Fibroblast of lung (primary cell): ENCODE data around the gene TM9SF1. TPM values are rescaled to one million over a fixed set of nuclear protein-coding genes. Genes with fewer than 3 reads are reported as not detected.
A peak's percentile ranks its signal among the peaks of the same experiment; 100 is the strongest.

ENCODE experiments used
- DNase-seq, 2 donors: peaks; one replicate each; pipeline versions ENCODE4 v3.0.0 to v3.0.0-alpha.2; 2010; ENCODE audit warnings: low read depth in 2 of 2
- H2AFZ ChIP-seq: 2 replicates; pipeline ENCODE4 v1.5.1; 2012; ENCODE audit warnings: low read length, control low read depth, inconsistent platforms
- H3K27ac ChIP-seq: 2 replicates; pipeline ENCODE4 v1.5.1; 2011; ENCODE audit warnings: low read length, control low read depth; ENCODE audit not compliant: insufficient read depth
- H3K27me3 ChIP-seq: 2 replicates; pipeline ENCODE4 v1.5.1; 2011; ENCODE audit warnings: mild to moderate bottlenecking, low read length; ENCODE audit not compliant: control insufficient read depth, insufficient read depth
- H3K36me3 ChIP-seq: 2 replicates; pipeline ENCODE4 v1.5.1; 2011; ENCODE audit warnings: low read length; ENCODE audit not compliant: control insufficient read depth, insufficient read depth
- H3K4me1 ChIP-seq: 2 replicates; pipeline ENCODE4 v1.5.1; 2011; ENCODE audit warnings: low read length; ENCODE audit not compliant: control insufficient read depth, insufficient read depth; ENCODE audit errors: extremely low read depth
- H3K4me2 ChIP-seq: 2 replicates; pipeline ENCODE4 v1.5.1; 2011; ENCODE audit warnings: low read length, control low read depth; ENCODE audit not compliant: insufficient read depth; ENCODE audit errors: extremely low read depth
- H3K4me3 ChIP-seq, 4 experiments: fragments of 200-600 bp in 1 of 4; sonication (generic) in 1 of 4; replicated peaks in 1 of 4; 2 replicates each; pipeline ENCODE4 v1.5.1; 2011 to 2016; ENCODE audit warnings: low read length in 4 of 4, low read depth in 3 of 4, mild to moderate bottlenecking in 3 of 4, control low read depth in 2 of 4, inconsistent platforms in 1 of 4, mixed read lengths in 1 of 4; ENCODE audit not compliant: insufficient read depth in 1 of 4; ENCODE audit errors: control extremely low read depth in 1 of 4
- H3K79me2 ChIP-seq: 2 replicates; pipeline ENCODE4 v1.5.1; 2012; ENCODE audit warnings: mild to moderate bottlenecking, low read length, inconsistent platforms; ENCODE audit not compliant: control insufficient read depth, insufficient read depth
- H3K9ac ChIP-seq: 2 replicates; pipeline ENCODE4 v1.5.1; 2011; ENCODE audit warnings: mild to moderate bottlenecking, low read length, control low read depth; ENCODE audit not compliant: insufficient read depth
- H3K9me3 ChIP-seq: 2 replicates; pipeline ENCODE4 v1.5.1; 2012; ENCODE audit warnings: low read depth, low read length; ENCODE audit not compliant: control insufficient read depth, insufficient read depth
- H4K20me1 ChIP-seq: 2 replicates; pipeline ENCODE4 v1.5.1; 2011; ENCODE audit warnings: low read length; ENCODE audit not compliant: control insufficient read depth, insufficient read depth; ENCODE audit errors: extremely low read depth
- EZH2 ChIP-seq: IDR thresholded peaks from 2 replicates; pipeline ENCODE4 v1.5.1; 2012; ENCODE audit warnings: low read length, control low read depth, mild to moderate bottlenecking; ENCODE audit errors: missing control alignments
- polyA plus RNA-seq, 2 donors: library from polyadenylated mRNA; depleted of rRNA in 1 of 2; stranded (reverse) in 1 of 2; unstranded in 1 of 2; fragments of >200 nt; gene quantifications; 2 replicates each; pipeline ENCODE4 v1.2.1, GENCODE V29; 2011 to 2012; ENCODE audit warnings: missing spikeins in 1 of 2
- total RNA-seq: library from RNA; depleted of rRNA; stranded (reverse); fragments of >200 nt; gene quantifications from 2 replicates; pipeline ENCODE4 v1.2.1, GENCODE V29; 2014
- TF ChIP-seq, protein P1 (sequence below), 2 donors: IDR thresholded peaks in 1 of 2; conservative IDR thresholded peaks in 1 of 2; 1 replicate in 1 of 2; 2 replicates in 1 of 2; pipeline ENCODE4 v1.5.1; 2011 to 2012; ENCODE audit warnings: low read length in 2 of 2, control low read depth in 1 of 2, inconsistent platforms in 1 of 2, low read depth in 1 of 2, mild to moderate bottlenecking in 1 of 2

The TM9SF1 gene
- total and polyA plus RNA-seq, 2 donors (not counting 1 experiment from before 2014, with no cell fraction given) = 61.6 to 65.1 TPM

DNA sequence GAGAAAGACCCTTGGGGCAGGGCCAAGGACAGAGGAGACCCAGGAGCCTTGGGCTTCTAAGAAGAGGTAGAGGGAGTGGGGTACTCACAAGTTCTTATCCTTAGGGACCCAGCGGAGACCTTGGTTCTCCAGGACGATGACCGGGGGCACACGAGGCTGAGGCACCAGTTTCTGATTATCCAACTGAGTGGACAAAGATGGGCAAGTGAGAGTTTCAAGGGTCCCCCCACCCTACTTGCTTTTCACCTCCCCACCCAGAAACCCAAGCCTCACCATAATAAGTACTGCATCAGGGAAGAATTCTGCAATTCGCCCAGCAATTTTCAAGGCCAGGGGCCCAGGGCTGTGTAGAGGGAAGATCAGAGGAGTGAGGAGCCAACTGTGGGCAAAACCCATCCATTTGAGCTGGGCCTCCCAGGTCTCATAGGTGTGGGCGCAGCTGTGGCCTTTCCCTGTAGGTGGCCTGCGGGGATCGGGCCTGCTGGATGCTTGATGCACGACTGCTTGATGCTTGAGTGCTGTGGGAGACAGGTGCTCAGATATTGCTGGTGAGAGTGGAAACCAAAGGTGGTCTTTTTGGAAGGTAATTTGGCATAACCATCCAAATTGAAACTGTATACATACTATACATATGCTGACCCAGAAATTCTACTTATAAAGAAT, 55.8 kb downstream of the TM9SF1 start:
- peaks cover 9% of the 10 kb centered on the region for H3K36me3 ChIP-seq
- peak overlapping the region; percentile 69 for H3K4me2 ChIP-seq
- no peaks in the 10 kb centered on the region for H3K9me3 ChIP-seq
- peaks cover 33% of the 10 kb centered on the region for H3K79me2 ChIP-seq
- no peak overlapping the region for H2AFZ ChIP-seq
- peak overlapping the region in 3 of 4 experiments; percentile 15 to 85 (median 82) for H3K4me3 ChIP-seq
- H4K20me1 ChIP-seq = no peaks in the 10 kb centered on the region
- H3K27me3 ChIP-seq = no peaks in the 10 kb centered on the region
- no peak overlapping the region for H3K27ac ChIP-seq
- TF ChIP-seq, protein P1, sequence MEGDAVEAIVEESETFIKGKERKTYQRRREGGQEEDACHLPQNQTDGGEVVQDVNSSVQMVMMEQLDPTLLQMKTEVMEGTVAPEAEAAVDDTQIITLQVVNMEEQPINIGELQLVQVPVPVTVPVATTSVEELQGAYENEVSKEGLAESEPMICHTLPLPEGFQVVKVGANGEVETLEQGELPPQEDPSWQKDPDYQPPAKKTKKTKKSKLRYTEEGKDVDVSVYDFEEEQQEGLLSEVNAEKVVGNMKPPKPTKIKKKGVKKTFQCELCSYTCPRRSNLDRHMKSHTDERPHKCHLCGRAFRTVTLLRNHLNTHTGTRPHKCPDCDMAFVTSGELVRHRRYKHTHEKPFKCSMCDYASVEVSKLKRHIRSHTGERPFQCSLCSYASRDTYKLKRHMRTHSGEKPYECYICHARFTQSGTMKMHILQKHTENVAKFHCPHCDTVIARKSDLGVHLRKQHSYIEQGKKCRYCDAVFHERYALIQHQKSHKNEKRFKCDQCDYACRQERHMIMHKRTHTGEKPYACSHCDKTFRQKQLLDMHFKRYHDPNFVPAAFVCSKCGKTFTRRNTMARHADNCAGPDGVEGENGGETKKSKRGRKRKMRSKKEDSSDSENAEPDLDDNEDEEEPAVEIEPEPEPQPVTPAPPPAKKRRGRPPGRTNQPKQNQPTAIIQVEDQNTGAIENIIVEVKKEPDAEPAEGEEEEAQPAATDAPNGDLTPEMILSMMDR (conservative IDR thresholded peaks at IDR 0.05 in 1 of 2, IDR thresholded peaks at IDR 0.05 in 1 of 2; ENCODE audit: low read depth in 1 of 2, low read length in 2 of 2) = no peak
- TF ChIP-seq EZH2 = no peak
- no peak for DNase-seq
- H3K4me1 ChIP-seq = peaks cover 11% of the 10 kb centered on the region
- H3K9ac ChIP-seq = no peak overlapping the region

Other genes with a start within 250 kb of the TM9SF1 start
Only the 30 nearest of the 35 such genes appear.
- 0.17 and 0.26 TPM in 2 replicates for gene CARMIL3, start 143.4 kb downstream of the TM9SF1 start, total RNA-seq
- 0.11 TPM in 1 of 2 replicates, not detected in the other for gene CARMIL3, start 143.4 kb downstream of the TM9SF1 start, polyA plus RNA-seq
- not detected in 2 replicates for gene CPNE6, start 123.9 kb downstream of the TM9SF1 start, total RNA-seq
- gene CPNE6, start 123.9 kb downstream of the TM9SF1 start, polyA plus RNA-seq = not detected in 2 replicates
- 33.9 and 71.3 TPM in 2 replicates for gene PCK2, start 101.1 kb downstream of the TM9SF1 start, total RNA-seq
- gene PCK2, start 101.1 kb downstream of the TM9SF1 start, polyA plus RNA-seq = 12.7 and 15.9 TPM in 2 replicates
- 52.9 and 68.0 TPM in 2 replicates for gene DCAF11, start 80.7 kb downstream of the TM9SF1 start, total RNA-seq
- gene DCAF11, start 80.7 kb downstream of the TM9SF1 start, polyA plus RNA-seq = 18.4 and 21.7 TPM in 2 replicates
- 0.77 and 0.99 TPM in 2 replicates for gene NRL, start 80.5 kb downstream of the TM9SF1 start, total RNA-seq
- gene NRL, start 80.5 kb downstream of the TM9SF1 start, polyA plus RNA-seq = 0.45 and 0.49 TPM in 2 replicates
- gene FITM1, start 64.8 kb downstream of the TM9SF1 start, total RNA-seq = under 0.01 TPM in 1 of 2 replicates, not detected in the other
- not detected in 2 replicates for gene FITM1, start 64.8 kb downstream of the TM9SF1 start, polyA plus RNA-seq
- 172 and 177 TPM in 2 replicates for gene PSME1, start 59.2 kb downstream of the TM9SF1 start, total RNA-seq
- gene PSME1, start 59.2 kb downstream of the TM9SF1 start, polyA plus RNA-seq = 221 and 266 TPM in 2 replicates
- gene EMC9, start 53.9 kb downstream of the TM9SF1 start, total RNA-seq = 12.3 and 18.0 TPM in 2 replicates
- gene EMC9, start 53.9 kb downstream of the TM9SF1 start, polyA plus RNA-seq = 6.6 and 10.2 TPM in 2 replicates
- gene PSME2, start 48.8 kb downstream of the TM9SF1 start, total RNA-seq = 82.7 and 148 TPM in 2 replicates
- gene PSME2, start 48.8 kb downstream of the TM9SF1 start, polyA plus RNA-seq = 132 and 175 TPM in 2 replicates
- 25.4 and 30.3 TPM in 2 replicates for gene RNF31, start 47.9 kb downstream of the TM9SF1 start, total RNA-seq
- 9.2 and 14.8 TPM in 2 replicates for gene RNF31, start 47.9 kb downstream of the TM9SF1 start, polyA plus RNA-seq
- gene IRF9, start 34.2 kb downstream of the TM9SF1 start, total RNA-seq = 110 and 142 TPM in 2 replicates
- gene IRF9, start 34.2 kb downstream of the TM9SF1 start, polyA plus RNA-seq = 70.4 and 79.9 TPM in 2 replicates
- gene REC8, start 23.4 kb downstream of the TM9SF1 start, total RNA-seq = 0.51 and 1.8 TPM in 2 replicates
- gene REC8, start 23.4 kb downstream of the TM9SF1 start, polyA plus RNA-seq = 1.5 and 2.2 TPM in 2 replicates
- 22.6 and 25.3 TPM in 2 replicates for gene IPO4, start 6.6 kb downstream of the TM9SF1 start, total RNA-seq
- gene IPO4, start 6.6 kb downstream of the TM9SF1 start, polyA plus RNA-seq = 12.4 and 27.8 TPM in 2 replicates
- gene TSSK4, start 10.3 kb upstream of the TM9SF1 start, total RNA-seq = under 0.01 and 0.17 TPM in 2 replicates
- not detected in 2 replicates for gene TSSK4, start 10.3 kb upstream of the TM9SF1 start, polyA plus RNA-seq
- 22.1 and 24.9 TPM in 2 replicates for gene CHMP4A, start 18.0 kb upstream of the TM9SF1 start, total RNA-seq
- 96.8 and 133 TPM in 2 replicates for gene CHMP4A, start 18.0 kb upstream of the TM9SF1 start, polyA plus RNA-seq
- 13.6 and 22.1 TPM in 2 replicates for gene MDP1, start 20.6 kb upstream of the TM9SF1 start, total RNA-seq
- gene MDP1, start 20.6 kb upstream of the TM9SF1 start, polyA plus RNA-seq = 14.4 TPM in 2 replicates
- gene NEDD8, start 36.9 kb upstream of the TM9SF1 start, total RNA-seq = 140 and 145 TPM in 2 replicates
- gene NEDD8, start 36.9 kb upstream of the TM9SF1 start, polyA plus RNA-seq = 441 and 587 TPM in 2 replicates
- gene GMPR2, start 37.5 kb upstream of the TM9SF1 start, total RNA-seq = 128 and 147 TPM in 2 replicates
- gene GMPR2, start 37.5 kb upstream of the TM9SF1 start, polyA plus RNA-seq = 68.3 and 80.2 TPM in 2 replicates
- gene TINF2, start 47.2 kb upstream of the TM9SF1 start, total RNA-seq = 54.7 and 61.4 TPM in 2 replicates
- 42.6 and 47.7 TPM in 2 replicates for gene TINF2, start 47.2 kb upstream of the TM9SF1 start, polyA plus RNA-seq
- 0.51 and 0.83 TPM in 2 replicates for gene TGM1, start 67.7 kb upstream of the TM9SF1 start, total RNA-seq
- gene TGM1, start 67.7 kb upstream of the TM9SF1 start, polyA plus RNA-seq = 1.3 and 1.4 TPM in 2 replicates
- 14.1 and 21.0 TPM in 2 replicates for gene RABGGTA, start 76.2 kb upstream of the TM9SF1 start, total RNA-seq
- gene RABGGTA, start 76.2 kb upstream of the TM9SF1 start, polyA plus RNA-seq = 15.1 and 19.4 TPM in 2 replicates
- 6.9 and 10.7 TPM in 2 replicates for gene DHRS1, start 104.3 kb upstream of the TM9SF1 start, total RNA-seq
- gene DHRS1, start 104.3 kb upstream of the TM9SF1 start, polyA plus RNA-seq = 21.0 and 24.5 TPM in 2 replicates
- gene NOP9, start 104.4 kb upstream of the TM9SF1 start, total RNA-seq = 16.2 and 16.7 TPM in 2 replicates
- 8.0 and 13.5 TPM in 2 replicates for gene NOP9, start 104.4 kb upstream of the TM9SF1 start, polyA plus RNA-seq
- 0.33 and 0.51 TPM in 2 replicates for gene CIDEB, start 112.5 kb upstream of the TM9SF1 start, total RNA-seq
- 0.35 and 0.42 TPM in 2 replicates for gene CIDEB, start 112.5 kb upstream of the TM9SF1 start, polyA plus RNA-seq
- gene LTB4R2, start 114.7 kb upstream of the TM9SF1 start, total RNA-seq = 1.3 and 1.8 TPM in 2 replicates
- 0.23 and 0.28 TPM in 2 replicates for gene LTB4R2, start 114.7 kb upstream of the TM9SF1 start, polyA plus RNA-seq
- gene LTB4R, start 116.1 kb upstream of the TM9SF1 start, total RNA-seq = 0.66 and 1.0 TPM in 2 replicates
- gene LTB4R, start 116.1 kb upstream of the TM9SF1 start, polyA plus RNA-seq = 0.49 and 0.62 TPM in 2 replicates
- gene ADCY4, start 139.6 kb upstream of the TM9SF1 start, total RNA-seq = 1.3 and 7.4 TPM in 2 replicates
- gene ADCY4, start 139.6 kb upstream of the TM9SF1 start, polyA plus RNA-seq = 0.43 and 1.4 TPM in 2 replicates
- 0.26 and 0.33 TPM in 2 replicates for gene RIPK3, start 144.6 kb upstream of the TM9SF1 start, total RNA-seq
- gene RIPK3, start 144.6 kb upstream of the TM9SF1 start, polyA plus RNA-seq = 0.20 and 0.34 TPM in 2 replicates
- gene NFATC4, start 172.7 kb upstream of the TM9SF1 start, total RNA-seq = 33.1 and 59.9 TPM in 2 replicates
- gene NFATC4, start 172.7 kb upstream of the TM9SF1 start, polyA plus RNA-seq = 23.8 and 27.1 TPM in 2 replicates
- gene NYNRIN, start 203.6 kb upstream of the TM9SF1 start, total RNA-seq = 8.2 and 16.2 TPM in 2 replicates
- 7.2 and 7.7 TPM in 2 replicates for gene NYNRIN, start 203.6 kb upstream of the TM9SF1 start, polyA plus RNA-seq